Liver (tissue), 3 donors: ENCODE data around the gene CCDC39.

ENCODE experiments used
- CTCF ChIP-seq: fragments of 150-350 bp; IDR thresholded peaks from 2 replicates; pipeline ENCODE4 v1.5.1; 2017; ENCODE audit warnings: improper control_type of control experiment, low read depth, low read length; ENCODE audit not compliant: missing input control
- RXRA ChIP-seq, 2 donors: IDR thresholded peaks; 2 replicates each; pipeline ENCODE4 v1.6.1; 2017 to 2018; ENCODE audit warnings: antibody characterized with exemption in 2 of 2, mild to moderate bottlenecking in 1 of 2
- donor health status: healthy.
- donor health status: healthy.

DNA sequence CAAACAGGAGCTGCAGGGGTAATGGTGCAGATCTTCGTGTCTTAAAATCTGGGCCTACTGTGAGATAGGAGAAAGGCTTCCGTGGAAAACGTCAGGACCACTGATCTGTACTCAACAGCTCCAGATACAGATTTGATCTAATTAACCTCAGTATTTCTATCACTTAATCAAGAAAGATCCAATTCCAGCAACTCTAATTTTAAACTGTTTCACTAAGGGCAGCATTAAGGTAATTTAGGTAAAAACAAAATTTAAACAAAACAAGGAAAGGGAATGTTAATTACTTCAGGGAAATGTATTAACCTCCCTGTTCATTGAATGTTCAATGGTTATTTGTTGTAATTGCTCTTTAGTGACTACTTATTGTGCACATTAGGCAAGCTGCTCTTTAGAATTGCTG is 103.7 kb downstream of the CCDC39 start:
- TF ChIP-seq CTCF (no peak), RXRA (IDR thresholded peaks at IDR 0.05) (no peak)
